ENCODE results near the gene PADI3.

PADI3 gene
- 0 to 1.7 (median 0) reads per million in 17 experiments for total RNA-seq

- DNase-seq, result no peak
Observed at GRCh38 chr1:17248781-17249180, at the start of gene PADI3. TSS of gene PADI3 (plus strand) at chr1:17249098. CDS start at chr1:17249138, 40 bp downstream.

GRCh38 chr1:17199267-17200044 is 49.4 kb upstream of the PADI3 start:
- DNase-seq, result no peak

GRCh38 chr1:17200246-17200645 is 48.7 kb upstream of the PADI3 start:
- no peak for DNase-seq

- no peak for DNase-seq
Observed at GRCh38 chr1:17200756-17201155, 48.1 kb upstream of the PADI3 start.

- no peak for DNase-seq
Observed at GRCh38 chr1:17201201-17202021, 47.5 kb upstream of the PADI3 start.

- no peak for DNase-seq
Observed at GRCh38 chr1:17204546-17205440, 44.1 kb upstream of the PADI3 start, which contains the start of gene PADI1. TSS of gene PADI1 (plus strand) at chr1:17205128. CDS start at chr1:17205218, 90 bp downstream.

- DNase-seq, result no peak
Observed at GRCh38 chr1:17205652-17206051, 43.2 kb upstream of the PADI3 start.

GRCh38 chr1:17206196-17206595 is 42.7 kb upstream of the PADI3 start:
- no peak for DNase-seq

GRCh38 chr1:17207046-17207445 is 41.9 kb upstream of the PADI3 start:
- DNase-seq, result peak; percentile 83 to 92 (median 89)

- DNase-seq, result peak; percentile 52 to 72 (median 64)
Observed at GRCh38 chr1:17207540-17207939, 41.4 kb upstream of the PADI3 start.

GRCh38 chr1:17207966-17208418 is 40.9 kb upstream of the PADI3 start:
- peak; percentile 26 to 66 (median 56) for DNase-seq

GRCh38 chr1:17208546-17208945 is 40.4 kb upstream of the PADI3 start:
- DNase-seq, result no peak

- DNase-seq, result no peak
Observed at GRCh38 chr1:17209430-17209829, 39.5 kb upstream of the PADI3 start.

- no peak for DNase-seq
Observed at GRCh38 chr1:17210176-17210575, 38.7 kb upstream of the PADI3 start.

GRCh38 chr1:17211377-17211776 is 37.5 kb upstream of the PADI3 start:
- DNase-seq, result no peak

GRCh38 chr1:17212009-17212408 is 36.9 kb upstream of the PADI3 start:
- no peak for DNase-seq

- peak; percentile 31 to 65 (median 56) for DNase-seq
Observed at GRCh38 chr1:17212487-17213121, 36.3 kb upstream of the PADI3 start.

GRCh38 chr1:17213148-17213781 is 35.6 kb upstream of the PADI3 start:
- DNase-seq, result no peak

GRCh38 chr1:17213782-17214148 is 35.1 kb upstream of the PADI3 start:
- DNase-seq, result no peak

GRCh38 chr1:17214876-17215544 is 33.9 kb upstream of the PADI3 start:
- no peak for DNase-seq

- no peak for DNase-seq
Observed at GRCh38 chr1:17215545-17215890, 33.4 kb upstream of the PADI3 start.

Data from suppressor macrophage (primary cell).